Body of pancreas (tissue), 4 donors: ENCODE data around the gene LDLR.
A peak's percentile ranks its signal among the peaks of the same experiment; 100 is the strongest.

Experiments used
- CTCF ChIP-seq, 7 experiments: fragments of 450-650 bp in 4 of 7; fragments of 200-600 bp in 3 of 7; sonication (generic) in 3 of 7; IDR thresholded peaks; one replicate each; pipeline ENCODE4 v1.5.1; 2016 to 2019; ENCODE audit warnings: antibody characterized with exemption in 7 of 7
- POLR2A ChIP-seq, 3 donors: fragments of 450-650 bp; IDR thresholded peaks; one replicate each; pipeline ENCODE4 v1.6.1; 2016; ENCODE audit warnings: antibody characterized with exemption in 3 of 3, mild to moderate bottlenecking in 2 of 3

DNA sequence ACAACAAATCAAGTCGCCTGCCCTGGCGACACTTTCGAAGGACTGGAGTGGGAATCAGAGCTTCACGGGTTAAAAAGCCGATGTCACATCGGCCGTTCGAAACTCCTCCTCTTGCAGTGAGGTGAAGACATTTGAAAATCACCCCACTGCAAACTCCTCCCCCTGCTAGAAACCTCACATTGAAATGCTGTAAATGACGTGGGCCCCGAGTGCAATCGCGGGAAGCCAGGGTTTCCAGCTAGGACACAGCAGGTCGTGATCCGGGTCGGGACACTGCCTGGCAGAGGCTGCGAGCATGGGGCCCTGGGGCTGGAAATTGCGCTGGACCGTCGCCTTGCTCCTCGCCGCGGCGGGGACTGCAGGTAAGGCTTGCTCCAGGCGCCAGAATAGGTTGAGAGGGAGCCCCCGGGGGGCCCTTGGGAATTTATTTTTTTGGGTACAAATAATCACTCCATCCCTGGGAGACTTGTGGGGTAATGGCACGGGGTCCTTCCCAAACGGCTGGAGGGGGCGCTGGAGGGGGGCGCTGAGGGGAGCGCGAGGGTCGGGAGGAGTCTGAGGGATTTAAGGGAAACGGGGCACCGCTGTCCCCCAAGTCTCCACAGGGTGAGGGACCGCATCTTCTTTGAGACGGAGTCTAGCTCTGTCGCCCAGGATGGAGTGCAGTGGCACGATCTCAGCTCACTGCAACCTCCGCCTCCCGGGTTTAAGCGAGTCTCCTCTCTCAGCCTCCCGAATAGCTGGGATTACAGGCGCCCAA is at the start of gene LDLR:
- TF ChIP-seq CTCF (IDR thresholded peaks at IDR 0.05) = peak in 1 of 7 experiments; percentile 18
- TF ChIP-seq POLR2A (IDR thresholded peaks at IDR 0.05) = peak; percentile 89 to 99 (median 97)
